ENCODE data around the gene ELL. TPM values are rescaled to one million over a fixed set of nuclear protein-coding genes. Genes with fewer than 3 reads are reported as not detected.

ELL gene
- total and polyA plus RNA-seq, 9 of the 15 experiments (the other 6 are each of a cell fraction or from before 2014, with no cell fraction given), result 0.24 to 22.5 (median 4.1) TPM

DNA sequence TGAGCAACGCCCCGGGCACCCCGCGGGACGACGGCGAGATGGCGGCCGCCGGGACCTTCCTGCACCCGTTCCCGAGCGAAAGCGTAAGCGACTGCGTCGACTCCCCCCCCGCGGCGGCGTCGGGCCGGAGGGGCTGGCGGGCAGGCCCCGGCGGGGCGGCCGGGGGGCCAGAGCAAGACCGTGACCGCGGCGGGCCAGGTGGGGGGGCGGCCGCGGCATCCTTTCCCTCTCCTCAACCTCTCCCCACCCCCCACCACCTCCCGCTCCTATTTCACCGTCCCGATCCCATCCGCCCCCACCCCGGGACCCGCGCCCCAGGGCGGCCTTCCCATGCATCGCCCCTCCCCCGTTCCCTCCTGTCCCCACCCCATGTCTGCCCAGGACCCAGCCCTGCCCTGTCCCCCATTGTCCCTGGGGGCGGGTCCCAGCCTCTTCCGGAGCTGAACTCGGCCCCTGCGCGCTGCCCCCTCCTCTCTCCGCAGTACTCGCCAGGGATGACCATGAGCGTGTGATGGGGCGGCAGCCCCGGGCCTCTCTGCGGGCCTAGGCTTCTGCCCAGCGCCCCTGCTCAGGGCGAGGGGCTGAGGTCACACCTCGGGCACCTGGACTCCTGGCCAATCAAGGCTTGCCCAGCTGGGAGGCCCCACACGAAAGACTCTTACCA lies 88.0 kb downstream of the ELL start (continued):
- TF ChIP-seq CCNT2 (IDR thresholded peaks at IDR 0.05; ENCODE audit: borderline replicate concordance, extremely low read depth, insufficient read length, low read depth, low read length) (peak; percentile 22), PHB (CRISPR knock-in tag; IDR thresholded peaks at IDR 0.05) (0 out of 2 replicates have a peak, but pooled peaks have one; percentile 77), POLR2G (IDR thresholded peaks at IDR 0.05; ENCODE audit: low read depth, low read length) (peak; percentile 56), ASH1L (IDR thresholded peaks at IDR 0.05; ENCODE audit: borderline replicate concordance, low read depth, partially characterized antibody) (no peak), PCBP1 (IDR thresholded peaks at IDR 0.05; ENCODE audit: low read depth, low read length, poor library complexity, severe bottlenecking) (no peak), SMAD2 (IDR thresholded peaks at IDR 0.05; ENCODE audit: low read depth, low read length) (no peak), ZNF12 (CRISPR knock-in tag; IDR thresholded peaks at IDR 0.05) (no peak), EGR1 (conservative IDR thresholded peaks at IDR 0.05) (peak; percentile 31; the same call in 1 of the 2 replicates), RBM22 (IDR thresholded peaks at IDR 0.05; ENCODE audit: low read depth, low read length, poor library complexity, severe bottlenecking) (peak; percentile 81), POLR2B (IDR thresholded peaks at IDR 0.05; ENCODE audit: low read depth, partially characterized antibody) (peak; percentile 35), ZNF717 (CRISPR knock-in tag; IDR thresholded peaks at IDR 0.05) (0 out of 2 replicates have a peak, but pooled peaks have one; percentile 56), ZNF263 (CRISPR knock-in tag; IDR thresholded peaks at IDR 0.05; ENCODE audit: borderline replicate concordance) (0 out of 2 replicates have a peak, but pooled peaks have one; percentile 30), POLR2A (conservative IDR thresholded peaks at IDR 0.05) (peak; percentile 74), FIP1L1 (IDR thresholded peaks at IDR 0.05; ENCODE audit: low read depth, low read length, poor library complexity, severe bottlenecking) (peak; percentile 36), CHCHD3 (CRISPR knock-in tag; IDR thresholded peaks at IDR 0.05) (peak; percentile 65; the same call in 1 of the 2 replicates)
- TF ChIP-seq, protein P1, sequence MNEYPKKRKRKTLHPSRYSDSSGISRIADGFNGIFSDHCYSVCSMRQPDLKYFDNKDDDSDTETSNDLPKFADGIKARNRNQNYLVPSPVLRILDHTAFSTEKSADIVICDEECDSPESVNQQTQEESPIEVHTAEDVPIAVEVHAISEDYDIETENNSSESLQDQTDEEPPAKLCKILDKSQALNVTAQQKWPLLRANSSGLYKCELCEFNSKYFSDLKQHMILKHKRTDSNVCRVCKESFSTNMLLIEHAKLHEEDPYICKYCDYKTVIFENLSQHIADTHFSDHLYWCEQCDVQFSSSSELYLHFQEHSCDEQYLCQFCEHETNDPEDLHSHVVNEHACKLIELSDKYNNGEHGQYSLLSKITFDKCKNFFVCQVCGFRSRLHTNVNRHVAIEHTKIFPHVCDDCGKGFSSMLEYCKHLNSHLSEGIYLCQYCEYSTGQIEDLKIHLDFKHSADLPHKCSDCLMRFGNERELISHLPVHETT (CRISPR knock-in tag; conservative IDR thresholded peaks at IDR 0.05 in 1 of 2, IDR thresholded peaks at IDR 0.05 in 1 of 2), result 0 out of 4 replicates have a peak, but pooled peaks of 1 of the 2 experiments have one; percentile 60
- TF ChIP-seq, protein P2, sequence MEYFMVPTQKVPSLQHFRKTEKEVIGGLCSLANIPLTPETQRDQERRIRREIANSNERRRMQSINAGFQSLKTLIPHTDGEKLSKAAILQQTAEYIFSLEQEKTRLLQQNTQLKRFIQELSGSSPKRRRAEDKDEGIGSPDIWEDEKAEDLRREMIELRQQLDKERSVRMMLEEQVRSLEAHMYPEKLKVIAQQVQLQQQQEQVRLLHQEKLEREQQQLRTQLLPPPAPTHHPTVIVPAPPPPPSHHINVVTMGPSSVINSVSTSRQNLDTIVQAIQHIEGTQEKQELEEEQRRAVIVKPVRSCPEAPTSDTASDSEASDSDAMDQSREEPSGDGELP (CRISPR knock-in tag; IDR thresholded peaks at IDR 0.05; ENCODE audit: borderline replicate concordance), result peak; percentile 63; the same call in 1 of the 2 replicates
- TF ChIP-seq, protein P3, sequence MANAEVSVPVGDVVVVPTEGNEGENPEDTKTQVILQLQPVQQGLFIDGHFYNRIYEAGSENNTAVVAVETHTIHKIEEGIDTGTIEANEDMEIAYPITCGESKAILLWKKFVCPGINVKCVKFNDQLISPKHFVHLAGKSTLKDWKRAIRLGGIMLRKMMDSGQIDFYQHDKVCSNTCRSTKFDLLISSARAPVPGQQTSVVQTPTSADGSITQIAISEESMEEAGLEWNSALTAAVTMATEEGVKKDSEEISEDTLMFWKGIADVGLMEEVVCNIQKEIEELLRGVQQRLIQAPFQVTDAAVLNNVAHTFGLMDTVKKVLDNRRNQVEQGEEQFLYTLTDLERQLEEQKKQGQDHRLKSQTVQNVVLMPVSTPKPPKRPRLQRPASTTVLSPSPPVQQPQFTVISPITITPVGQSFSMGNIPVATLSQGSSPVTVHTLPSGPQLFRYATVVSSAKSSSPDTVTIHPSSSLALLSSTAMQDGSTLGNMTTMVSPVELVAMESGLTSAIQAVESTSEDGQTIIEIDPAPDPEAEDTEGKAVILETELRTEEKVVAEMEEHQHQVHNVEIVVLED (CRISPR knock-in tag; IDR thresholded peaks at IDR 0.05), result peak; percentile 54; the same call in 1 of the 2 replicates
- TF ChIP-seq, protein P4, sequence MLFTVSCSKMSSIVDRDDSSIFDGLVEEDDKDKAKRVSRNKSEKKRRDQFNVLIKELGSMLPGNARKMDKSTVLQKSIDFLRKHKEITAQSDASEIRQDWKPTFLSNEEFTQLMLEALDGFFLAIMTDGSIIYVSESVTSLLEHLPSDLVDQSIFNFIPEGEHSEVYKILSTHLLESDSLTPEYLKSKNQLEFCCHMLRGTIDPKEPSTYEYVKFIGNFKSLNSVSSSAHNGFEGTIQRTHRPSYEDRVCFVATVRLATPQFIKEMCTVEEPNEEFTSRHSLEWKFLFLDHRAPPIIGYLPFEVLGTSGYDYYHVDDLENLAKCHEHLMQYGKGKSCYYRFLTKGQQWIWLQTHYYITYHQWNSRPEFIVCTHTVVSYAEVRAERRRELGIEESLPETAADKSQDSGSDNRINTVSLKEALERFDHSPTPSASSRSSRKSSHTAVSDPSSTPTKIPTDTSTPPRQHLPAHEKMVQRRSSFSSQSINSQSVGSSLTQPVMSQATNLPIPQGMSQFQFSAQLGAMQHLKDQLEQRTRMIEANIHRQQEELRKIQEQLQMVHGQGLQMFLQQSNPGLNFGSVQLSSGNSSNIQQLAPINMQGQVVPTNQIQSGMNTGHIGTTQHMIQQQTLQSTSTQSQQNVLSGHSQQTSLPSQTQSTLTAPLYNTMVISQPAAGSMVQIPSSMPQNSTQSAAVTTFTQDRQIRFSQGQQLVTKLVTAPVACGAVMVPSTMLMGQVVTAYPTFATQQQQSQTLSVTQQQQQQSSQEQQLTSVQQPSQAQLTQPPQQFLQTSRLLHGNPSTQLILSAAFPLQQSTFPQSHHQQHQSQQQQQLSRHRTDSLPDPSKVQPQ (CRISPR knock-in tag; IDR thresholded peaks at IDR 0.05; ENCODE audit: borderline replicate concordance), result no peak
